OCI-LY3 (cell line): Measurements from ENCODE around the gene SHISA4.

ENCODE experiments used
- EZH2phosphoT487 ChIP-seq: fragments of 200-600 bp; shearing (Covaris generic); IDR thresholded peaks from 2 replicates; pipeline ENCODE4 v1.6.1; 2018; ENCODE audit warnings: antibody characterized with exemption, mixed run types, low read depth
- TF ChIP-seq, protein P1 (sequence below): fragments of 200-600, 300-600 bp; sonication (generic); IDR thresholded peaks from 2 replicates; pipeline ENCODE4 v1.5.1; 2014; ENCODE audit warnings: antibody characterized with exemption, low read length, low read depth

GRCh38 chr1:201889090-201889968, 631 bp downstream of the SHISA4 start:
- TF ChIP-seq, protein P1, sequence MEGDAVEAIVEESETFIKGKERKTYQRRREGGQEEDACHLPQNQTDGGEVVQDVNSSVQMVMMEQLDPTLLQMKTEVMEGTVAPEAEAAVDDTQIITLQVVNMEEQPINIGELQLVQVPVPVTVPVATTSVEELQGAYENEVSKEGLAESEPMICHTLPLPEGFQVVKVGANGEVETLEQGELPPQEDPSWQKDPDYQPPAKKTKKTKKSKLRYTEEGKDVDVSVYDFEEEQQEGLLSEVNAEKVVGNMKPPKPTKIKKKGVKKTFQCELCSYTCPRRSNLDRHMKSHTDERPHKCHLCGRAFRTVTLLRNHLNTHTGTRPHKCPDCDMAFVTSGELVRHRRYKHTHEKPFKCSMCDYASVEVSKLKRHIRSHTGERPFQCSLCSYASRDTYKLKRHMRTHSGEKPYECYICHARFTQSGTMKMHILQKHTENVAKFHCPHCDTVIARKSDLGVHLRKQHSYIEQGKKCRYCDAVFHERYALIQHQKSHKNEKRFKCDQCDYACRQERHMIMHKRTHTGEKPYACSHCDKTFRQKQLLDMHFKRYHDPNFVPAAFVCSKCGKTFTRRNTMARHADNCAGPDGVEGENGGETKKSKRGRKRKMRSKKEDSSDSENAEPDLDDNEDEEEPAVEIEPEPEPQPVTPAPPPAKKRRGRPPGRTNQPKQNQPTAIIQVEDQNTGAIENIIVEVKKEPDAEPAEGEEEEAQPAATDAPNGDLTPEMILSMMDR: no peak
- TF ChIP-seq EZH2phosphoT487: no peak
